B cell (primary cell): ENCODE data around the gene SLC25A10. TPM values are rescaled to one million over a fixed set of nuclear protein-coding genes. Genes with fewer than 3 reads are reported as not detected.
A peak's percentile ranks its signal among the peaks of the same experiment; 100 is the strongest.

ENCODE experiments used
- ATAC-seq: fragments of 200-7000 bp; cut with Tn5 transposase; one replicate; pipeline ENCODE4 v1.10.0; 2021; ENCODE audit warnings: low read depth, mild to moderate bottlenecking, moderate number of reproducible peaks, moderate library complexity
- CTCF ChIA-PET: fragments of 350-600 bp; sonication (Branson Sonifier 250); formaldehyde crosslinking; loops from one replicate; lab custom pipeline; 2021; ENCODE audit warnings: antibody characterized with exemption, inconsistent platforms; lab: Charles Lee
- POLR2A ChIA-PET: fragments of 350-600 bp; sonication (Branson Sonifier 250); formaldehyde crosslinking; loops from one replicate; lab custom pipeline; 2021; ENCODE audit warnings: antibody characterized with exemption; lab: Charles Lee
- DNase-seq: peaks from one replicate; pipeline ENCODE4 v3.0.0; 2013
- H2AFZ ChIP-seq: 2 replicates; pipeline ENCODE4 v1.6.1; 2012; ENCODE audit warnings: mild to moderate bottlenecking, low read depth, low read length; ENCODE audit not compliant: insufficient read depth, poor library complexity, severe bottlenecking
- H3K27ac ChIP-seq, 2 donors: 1 replicate in 1 of 2; 2 replicates in 1 of 2; pipeline ENCODE4 v1.5.1; 2012 to 2013; ENCODE audit warnings: low read length in 2 of 2, mild to moderate bottlenecking in 2 of 2, moderate library complexity in 1 of 2
- H3K27me3 ChIP-seq, 4 experiments: fragments of 200-600 bp in 1 of 4; sonication (generic) in 1 of 4; replicated peaks in 1 of 4; 1 replicate in 2 of 4; 2 replicates in 2 of 4; pipeline versions ENCODE4 v1.6.1 to v1.7.0; 2013 to 2016; ENCODE audit warnings: low read length in 3 of 4, mild to moderate bottlenecking in 2 of 4, mixed read lengths in 1 of 4, moderate library complexity in 1 of 4; ENCODE audit not compliant: insufficient read depth in 4 of 4, control insufficient read depth in 3 of 4; ENCODE audit errors: control extremely low read depth in 1 of 4
- H3K36me3 ChIP-seq, 2 experiments: replicated peaks in 1 of 2; 1 replicate in 1 of 2; 2 replicates in 1 of 2; pipeline versions ENCODE4 v1.6.1 to v1.7.1; 2013; ENCODE audit warnings: low read length in 1 of 2; ENCODE audit not compliant: insufficient read depth in 2 of 2, control insufficient read depth in 1 of 2; ENCODE audit errors: control extremely low read depth in 1 of 2, extremely low read depth in 1 of 2
- H3K4me1 ChIP-seq, 2 donors: fragments of 200-600 bp in 1 of 2; sonication (generic) in 1 of 2; 1 replicate in 1 of 2; 2 replicates in 1 of 2; pipeline versions ENCODE4 v1.5.1 to v1.6.1; 2013 to 2017; ENCODE audit warnings: low read length in 2 of 2; ENCODE audit not compliant: control insufficient read depth in 2 of 2, insufficient read depth in 2 of 2
- H3K4me2 ChIP-seq: replicated peaks from 2 replicates; pipeline ENCODE3; 2012; ENCODE audit warnings: mild to moderate bottlenecking, low read depth, low read length; ENCODE audit not compliant: poor library complexity, severe bottlenecking
- H3K4me3 ChIP-seq, 5 experiments: fragments of 200-600 bp in 1 of 5; sonication (generic) in 1 of 5; 1 replicate in 3 of 5; 2 replicates in 2 of 5; pipeline versions ENCODE4 v1.5.1 to v1.7.0; 2011 to 2016; ENCODE audit warnings: low read length in 4 of 5, mild to moderate bottlenecking in 4 of 5, low read depth in 2 of 5, control low read depth in 1 of 5, moderate library complexity in 1 of 5; ENCODE audit not compliant: insufficient read depth in 1 of 5; ENCODE audit errors: control extremely low read depth in 1 of 5, extremely low read depth in 1 of 5
- H3K79me2 ChIP-seq: fragments of 200-600 bp; sonication (generic); one replicate; pipeline ENCODE4 v1.6.0; 2016; ENCODE audit warnings: low read length; ENCODE audit not compliant: control insufficient read depth, insufficient read depth
- H3K9ac ChIP-seq: fragments of 200-600 bp; sonication (generic); 2 replicates; pipeline ENCODE4 v1.6.1; 2017; ENCODE audit warnings: mild to moderate bottlenecking, low read length, moderate library complexity
- H3K9me3 ChIP-seq, 3 donors: one replicate each; pipeline versions ENCODE4 v1.6.1 to v1.7.1; 2013; ENCODE audit warnings: low read length in 2 of 3; ENCODE audit not compliant: control insufficient read depth in 2 of 3, insufficient read depth in 1 of 3; ENCODE audit errors: control extremely low read depth in 1 of 3
- H4K20me1 ChIP-seq: 2 replicates; pipeline ENCODE4 v1.6.0; 2012; ENCODE audit warnings: mild to moderate bottlenecking, low read length; ENCODE audit not compliant: insufficient read depth, control insufficient read depth, poor library complexity, severe bottlenecking
- H3K27ac Mint-ChIP-seq: one replicate; pipeline ENCODE4 v1.8.0; 2021; ENCODE audit warnings: mixed read lengths
- H3K27me3 Mint-ChIP-seq: one replicate; pipeline ENCODE4 v1.8.0; 2021; ENCODE audit warnings: mixed read lengths
- H3K4me1 Mint-ChIP-seq: one replicate; pipeline ENCODE4 v1.8.0; 2021; ENCODE audit warnings: mixed read lengths
- H3K4me3 Mint-ChIP-seq: one replicate; pipeline ENCODE4 v1.8.0; 2021; ENCODE audit warnings: mixed read lengths
- H3K9me3 Mint-ChIP-seq: one replicate; pipeline ENCODE4 v1.8.0; 2022; ENCODE audit warnings: mixed read lengths; ENCODE audit not compliant: insufficient read depth
- EZH2 ChIP-seq: IDR thresholded peaks from 2 replicates; pipeline ENCODE4 v1.6.1; 2012; ENCODE audit warnings: borderline replicate concordance, low read depth, mild to moderate bottlenecking, moderate library complexity, low read length; ENCODE audit not compliant: insufficient read depth, poor library complexity, severe bottlenecking
- WGBS: methylation state at CpG from one replicate; pipeline ENCODE4 v1.1.5; 2013; ENCODE audit warnings: missing lambda C conversion rate; ENCODE audit not compliant: insufficient coverage; 5-methylcytosine and 5-hydroxymethylcytosine counted together
- intact Hi-C: fragments of 100-400 bp; cut with micrococcal nuclease; formaldehyde crosslinking; loops from one replicate; pipeline ENCODE4 v1.10.0; 2022
- polyA plus RNA-seq: library from polyadenylated mRNA; depleted of rRNA; stranded (reverse); fragments of >200 nt; gene quantifications from 2 replicates; pipeline ENCODE4 v1.2.3, GENCODE V29; 2012
- total RNA-seq, 2 donors: library from RNA; stranded (reverse); fragments of 120-200 nt in 1 of 2; gene quantifications; 1 replicate in 1 of 2; 2 replicates in 1 of 2; pipeline versions ENCODE4 v1.2.3 to v1.2.4, GENCODE V29; 2013 to 2022
- TF ChIP-seq, protein P1 (sequence below): fragments of 200-600 bp; IDR thresholded peaks from one replicate; pipeline ENCODE4 v1.8.0; 2022; ENCODE audit warnings: antibody characterized with exemption, mild to moderate bottlenecking

SLC25A10 gene
- total and polyA plus RNA-seq, 2 donors (not counting 1 experiment from before 2014, with no cell fraction given) = 3.9 to 5.0 TPM

DNA sequence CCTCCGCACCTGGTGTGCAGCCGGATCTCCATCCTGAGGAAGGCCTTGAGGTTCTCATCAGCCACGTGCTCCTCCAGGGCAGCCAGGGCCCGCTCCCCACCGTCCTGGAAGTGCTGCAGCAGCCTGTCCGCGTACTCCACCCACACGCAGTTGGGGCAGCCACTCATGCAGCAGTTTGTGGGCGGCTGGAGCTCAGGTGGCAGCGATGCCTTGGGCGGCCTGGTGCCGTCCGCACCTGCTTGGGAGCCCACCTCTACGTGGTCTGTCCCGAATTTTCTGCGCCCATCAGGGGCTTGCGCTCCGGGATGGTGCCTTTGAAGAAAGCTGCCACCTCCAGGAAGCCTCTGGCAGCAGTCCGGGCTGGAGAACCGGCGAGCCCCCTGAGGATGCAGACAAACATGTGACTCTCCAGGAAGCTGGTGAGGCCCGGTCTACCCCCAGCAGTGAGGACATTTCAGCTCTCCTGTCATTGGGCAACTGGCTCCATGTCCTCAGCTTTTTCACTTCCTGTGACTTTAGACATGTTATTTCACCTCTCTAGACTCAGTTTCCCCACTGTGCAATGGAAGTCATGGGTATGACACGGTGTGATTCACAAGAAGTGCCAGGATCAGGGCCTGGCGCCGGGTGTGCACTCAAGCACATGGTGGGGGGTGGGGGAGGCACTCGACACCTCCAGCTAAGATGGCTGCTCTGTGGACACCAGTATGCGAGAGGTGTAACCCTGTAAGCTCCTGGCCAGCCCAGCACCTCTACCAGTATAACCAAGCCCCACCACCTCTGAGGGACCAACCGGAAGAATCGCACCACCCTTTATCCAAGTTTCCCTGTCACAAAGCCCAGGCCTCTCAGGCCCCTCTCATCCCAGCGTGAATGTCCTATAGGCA is 46.6 kb upstream of the SLC25A10 start:
- peak; percentile 51 for DNase-seq

More for the DNA sequence above, 46.6 kb upstream of the SLC25A10 start:
- Mint-ChIP-seq H3K4me3 (peak overlapping the region; percentile 91), H3K27me3 (no peaks in the 10 kb centered on the region), H3K9me3 (no peaks in the 10 kb centered on the region), H3K4me1 (peaks cover 23% of the 10 kb centered on the region), H3K27ac (peak overlapping the region; percentile 88)
- Histone ChIP-seq H3K9me3 (no peaks in the 10 kb centered on the region), H3K79me2 (peaks cover 54% of the 10 kb centered on the region), H3K4me2 (peak overlapping the region; percentile 93), H3K27me3 (no peaks in the 10 kb centered on the region), H3K9ac (peak overlapping the region; percentile 88), H3K4me1 (peaks cover 19 to 25% of the 10 kb centered on the region in 2 donors), H2AFZ (peak overlapping the region; percentile 89), H3K27ac (peak overlapping the region; percentile 69 to 80), H3K36me3 (peaks cover 0 to 15% of the 10 kb centered on the region in 2 experiments), H4K20me1 (peaks cover 7% of the 10 kb centered on the region), H3K4me3 (peak overlapping the region; percentile 77 to 98 (median 93))
- ChIA-PET POLR2A (no interaction called here), CTCF (interaction anchor here (1.2 to 1.8 kb wide), 2 partner anchors 18 to 64 kb away, joined by 3 to 5 read pairs; partner anchors contain the start of genes ARL16 and HGS)
- intact Hi-C loops = loop anchor here (1.0 to 2.0 kb wide), 5 partner anchors 18 to 426 kb away; partner anchors contain the start of genes ARL16, FAAP100, MRPL12 and NDUFAF8
- WGBS = 53% methylated on average over 30 of the region's 30 CpGs
- TF ChIP-seq, protein P1, sequence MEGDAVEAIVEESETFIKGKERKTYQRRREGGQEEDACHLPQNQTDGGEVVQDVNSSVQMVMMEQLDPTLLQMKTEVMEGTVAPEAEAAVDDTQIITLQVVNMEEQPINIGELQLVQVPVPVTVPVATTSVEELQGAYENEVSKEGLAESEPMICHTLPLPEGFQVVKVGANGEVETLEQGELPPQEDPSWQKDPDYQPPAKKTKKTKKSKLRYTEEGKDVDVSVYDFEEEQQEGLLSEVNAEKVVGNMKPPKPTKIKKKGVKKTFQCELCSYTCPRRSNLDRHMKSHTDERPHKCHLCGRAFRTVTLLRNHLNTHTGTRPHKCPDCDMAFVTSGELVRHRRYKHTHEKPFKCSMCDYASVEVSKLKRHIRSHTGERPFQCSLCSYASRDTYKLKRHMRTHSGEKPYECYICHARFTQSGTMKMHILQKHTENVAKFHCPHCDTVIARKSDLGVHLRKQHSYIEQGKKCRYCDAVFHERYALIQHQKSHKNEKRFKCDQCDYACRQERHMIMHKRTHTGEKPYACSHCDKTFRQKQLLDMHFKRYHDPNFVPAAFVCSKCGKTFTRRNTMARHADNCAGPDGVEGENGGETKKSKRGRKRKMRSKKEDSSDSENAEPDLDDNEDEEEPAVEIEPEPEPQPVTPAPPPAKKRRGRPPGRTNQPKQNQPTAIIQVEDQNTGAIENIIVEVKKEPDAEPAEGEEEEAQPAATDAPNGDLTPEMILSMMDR = no peak
- TF ChIP-seq EZH2 = no peak
- no peak for ATAC-seq
